ENCODE data around the gene ZMIZ1. TPM values are rescaled to one million over a fixed set of nuclear protein-coding genes. Genes with fewer than 3 reads are reported as not detected.

ZMIZ1 gene
- total RNA-seq, 4 donors from 2014 or later = 58.1 to 87.4 (median 74.2) TPM

DNA sequence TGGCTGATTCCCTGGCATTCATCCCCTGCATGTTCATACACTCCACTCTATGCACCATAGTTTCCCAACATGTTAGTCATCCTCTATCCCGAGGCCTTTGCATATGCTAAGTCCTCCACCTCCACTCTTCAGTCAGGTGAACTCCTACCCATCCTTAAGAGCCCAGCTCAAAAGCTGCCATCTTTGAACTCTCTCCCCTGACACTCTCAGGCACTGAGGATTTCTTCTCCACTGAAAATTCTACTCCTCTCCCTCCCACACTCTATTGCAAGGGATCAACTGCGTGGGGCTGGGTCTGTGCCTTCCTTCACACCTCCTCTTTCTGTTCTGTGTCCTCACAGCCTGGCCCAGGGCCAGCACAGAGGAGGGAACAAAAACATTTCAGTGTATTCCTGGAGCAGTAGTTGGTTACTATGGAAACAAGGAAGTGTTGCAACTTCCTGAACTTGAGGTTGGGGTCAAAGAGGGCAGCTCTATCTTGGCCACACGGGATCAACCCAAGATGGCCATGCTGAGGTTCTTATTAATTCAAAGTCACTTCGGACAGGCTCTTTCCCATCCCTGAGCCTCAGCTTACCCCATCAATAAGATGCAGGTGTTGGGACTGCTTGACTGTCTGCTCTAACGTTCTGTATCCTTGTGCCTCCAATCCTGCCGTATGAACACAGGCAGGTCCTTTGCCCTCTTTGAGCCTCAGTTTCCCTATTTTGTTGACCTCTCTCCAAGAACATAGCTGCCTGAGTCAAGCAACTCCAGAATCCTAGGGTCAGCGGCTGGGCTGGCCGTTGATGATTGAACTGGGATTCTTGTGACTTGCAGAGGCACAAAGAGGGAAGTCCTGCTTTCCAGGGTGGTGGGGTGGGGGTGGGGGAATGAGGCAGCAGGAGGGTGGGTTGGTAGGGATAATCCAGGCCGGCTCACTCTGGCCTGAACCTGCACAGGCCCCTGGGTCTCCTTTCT is 15.5 kb downstream of the ZMIZ1 start:
- DNase-seq (ENCODE audit: low spot score in 2 of 2) = peak; percentile 92 to 98
- no peak overlapping the region for H3K4me3 ChIP-seq (ENCODE audit: low read depth, poor library complexity, severe bottlenecking)
- WGBS, 2 donors = 41% methylated on average over 9 of the region's 9 CpGs
- TF ChIP-seq, protein P1, sequence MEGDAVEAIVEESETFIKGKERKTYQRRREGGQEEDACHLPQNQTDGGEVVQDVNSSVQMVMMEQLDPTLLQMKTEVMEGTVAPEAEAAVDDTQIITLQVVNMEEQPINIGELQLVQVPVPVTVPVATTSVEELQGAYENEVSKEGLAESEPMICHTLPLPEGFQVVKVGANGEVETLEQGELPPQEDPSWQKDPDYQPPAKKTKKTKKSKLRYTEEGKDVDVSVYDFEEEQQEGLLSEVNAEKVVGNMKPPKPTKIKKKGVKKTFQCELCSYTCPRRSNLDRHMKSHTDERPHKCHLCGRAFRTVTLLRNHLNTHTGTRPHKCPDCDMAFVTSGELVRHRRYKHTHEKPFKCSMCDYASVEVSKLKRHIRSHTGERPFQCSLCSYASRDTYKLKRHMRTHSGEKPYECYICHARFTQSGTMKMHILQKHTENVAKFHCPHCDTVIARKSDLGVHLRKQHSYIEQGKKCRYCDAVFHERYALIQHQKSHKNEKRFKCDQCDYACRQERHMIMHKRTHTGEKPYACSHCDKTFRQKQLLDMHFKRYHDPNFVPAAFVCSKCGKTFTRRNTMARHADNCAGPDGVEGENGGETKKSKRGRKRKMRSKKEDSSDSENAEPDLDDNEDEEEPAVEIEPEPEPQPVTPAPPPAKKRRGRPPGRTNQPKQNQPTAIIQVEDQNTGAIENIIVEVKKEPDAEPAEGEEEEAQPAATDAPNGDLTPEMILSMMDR (IDR thresholded peaks at IDR 0.05) = no peak
- no peak for TF ChIP-seq POLR2A (IDR thresholded peaks at IDR 0.05)
- intact Hi-C loops (cut with DNase I; ENCODE audit: low total_unique reads) = no loop called here

DNA sequence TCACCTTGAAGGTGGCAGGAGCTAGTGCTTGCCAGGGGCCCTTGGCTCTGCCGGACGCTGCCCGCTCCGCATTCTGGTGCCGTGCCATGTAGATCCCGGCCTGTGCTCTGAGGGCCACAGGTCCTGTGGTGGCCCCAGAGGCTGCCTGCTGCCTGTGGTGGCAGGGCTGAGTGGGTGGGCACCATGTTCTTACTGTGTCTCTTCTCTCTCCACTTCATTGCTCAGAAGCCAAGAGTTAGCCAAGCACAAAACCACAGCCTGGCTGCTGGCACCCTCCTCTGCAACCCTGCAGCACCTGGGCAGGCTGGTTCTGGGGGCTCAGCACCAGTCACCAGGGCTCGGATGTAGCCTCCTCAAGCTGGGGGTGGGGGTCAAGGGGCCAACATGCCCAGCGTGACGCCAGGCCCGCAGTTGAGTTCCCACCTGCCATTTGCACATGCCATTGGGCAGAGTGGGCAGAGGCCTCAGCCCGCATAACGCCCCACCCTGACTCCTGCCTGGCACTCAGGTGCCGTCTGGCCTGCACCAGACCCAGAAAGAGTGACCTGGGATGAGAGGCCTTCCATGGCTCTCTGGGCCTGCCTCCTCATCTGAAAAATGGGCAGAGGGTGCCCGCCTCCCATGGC is 16.3 kb downstream of the ZMIZ1 start:
- TF ChIP-seq, protein P1 (IDR thresholded peaks at IDR 0.05) = no peak
- no peak for TF ChIP-seq POLR2A (IDR thresholded peaks at IDR 0.05)
- intact Hi-C loops (cut with DNase I; ENCODE audit: low total_unique reads) = no loop called here
- H3K4me3 ChIP-seq (ENCODE audit: low read depth, poor library complexity, severe bottlenecking) = no peak overlapping the region
- no peak for DNase-seq (ENCODE audit: low spot score in 2 of 2)
- WGBS, 2 donors = 74 to 79% methylated on average over 6 to 10 of the region's 14 CpGs

DNA sequence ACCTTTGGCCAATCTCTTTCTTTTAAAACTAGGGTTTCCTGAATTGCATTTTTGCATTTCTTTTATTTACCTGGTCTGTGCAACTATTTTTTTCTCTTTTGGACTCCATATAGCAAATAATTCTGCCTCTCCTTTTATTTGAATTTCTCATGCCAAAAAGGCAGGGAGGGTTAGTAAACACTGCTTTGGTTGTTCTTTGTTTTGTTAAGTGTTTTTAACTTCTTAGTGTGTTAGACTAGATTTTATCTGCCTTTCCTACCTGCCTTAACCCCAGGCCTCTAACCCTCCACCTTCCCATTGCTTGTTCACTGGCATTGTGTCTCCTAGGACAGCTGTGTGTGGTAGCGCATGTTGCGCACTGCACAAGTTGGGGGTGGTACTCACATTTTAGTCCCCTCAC is 18.1 kb downstream of the ZMIZ1 start:
- intact Hi-C loops (cut with DNase I; ENCODE audit: low total_unique reads) = no loop called here
- no peak for TF ChIP-seq POLR2A (IDR thresholded peaks at IDR 0.05)
- TF ChIP-seq, protein P1 (IDR thresholded peaks at IDR 0.05) = no peak
- DNase-seq (ENCODE audit: low spot score in 2 of 2) = no peak
- no peak overlapping the region for H3K4me3 ChIP-seq (ENCODE audit: low read depth, poor library complexity, severe bottlenecking)
- 77 to 89% methylated on average over 2 of the region's 2 CpGs for WGBS, 2 donors

DNA sequence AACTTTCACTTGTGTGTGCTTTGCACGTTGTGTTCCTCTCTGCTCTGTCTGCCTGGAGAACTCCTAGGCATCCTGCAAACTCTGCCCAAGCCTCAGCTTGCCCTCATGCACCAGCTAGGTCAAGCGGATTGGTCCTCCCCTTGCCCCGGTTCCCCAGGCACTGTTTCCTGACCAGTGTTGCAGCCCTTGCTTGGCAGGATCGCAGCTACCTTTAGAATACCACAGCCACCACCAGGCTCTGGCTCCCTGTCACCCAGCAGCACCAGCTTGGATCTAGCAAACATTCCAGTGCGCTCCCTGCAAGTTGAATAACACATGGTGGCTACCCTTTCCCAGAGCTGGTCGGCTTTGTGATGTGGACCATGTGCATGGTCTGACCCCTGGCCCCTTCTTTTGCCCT is 19.0 kb downstream of the ZMIZ1 start:
- 31 to 40% methylated on average over 6 of the region's 6 CpGs for WGBS, 2 donors
- intact Hi-C loops (cut with DNase I; ENCODE audit: low total_unique reads) = no loop called here
- TF ChIP-seq POLR2A (IDR thresholded peaks at IDR 0.05) = no peak
- TF ChIP-seq, protein P1 (IDR thresholded peaks at IDR 0.05) = no peak
- H3K4me3 ChIP-seq (ENCODE audit: low read depth, poor library complexity, severe bottlenecking) = no peak overlapping the region
- no peak for DNase-seq (ENCODE audit: low spot score in 2 of 2)

DNA sequence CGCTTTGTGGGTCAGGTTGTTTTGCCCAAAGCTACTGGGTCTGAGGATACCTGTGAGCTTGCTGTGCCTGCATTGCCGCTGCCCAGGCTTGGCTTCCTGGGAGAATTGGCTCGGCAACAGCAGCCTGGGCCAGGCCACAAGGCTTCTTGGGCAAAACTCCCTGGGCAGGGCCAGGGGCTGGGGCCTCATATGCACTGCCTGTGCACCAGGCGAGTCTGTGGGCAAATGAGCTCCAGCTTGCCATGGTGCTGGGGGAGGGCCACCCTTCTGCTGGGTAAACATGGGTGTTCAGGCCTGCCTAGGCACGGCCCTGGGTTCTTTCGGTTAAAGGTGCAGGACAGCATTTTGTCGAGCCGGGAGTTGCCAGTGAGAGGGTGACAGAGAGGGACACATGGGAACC is 19.4 kb downstream of the ZMIZ1 start:
- no peak overlapping the region for H3K4me3 ChIP-seq (ENCODE audit: low read depth, poor library complexity, severe bottlenecking)
- no peak for DNase-seq (ENCODE audit: low spot score in 2 of 2)
- WGBS, 2 donors = 36 to 62% methylated on average over 7 of the region's 8 CpGs
- TF ChIP-seq, protein P1 (IDR thresholded peaks at IDR 0.05) = no peak
- no peak for TF ChIP-seq POLR2A (IDR thresholded peaks at IDR 0.05)
- intact Hi-C loops (cut with DNase I; ENCODE audit: low total_unique reads) = no loop called here

Data from lower leg skin (tissue), 4 donors.